ENCODE results near the gene CATSPERZ. TPM values are rescaled to one million over a fixed set of nuclear protein-coding genes. Genes with fewer than 3 reads are reported as not detected.

The CATSPERZ gene
- total and polyA plus RNA-seq, 2 of the 13 experiments (the other 11 are each of a cell fraction or from before 2014, with no cell fraction given): 0.22 to 0.48 TPM

DNA sequence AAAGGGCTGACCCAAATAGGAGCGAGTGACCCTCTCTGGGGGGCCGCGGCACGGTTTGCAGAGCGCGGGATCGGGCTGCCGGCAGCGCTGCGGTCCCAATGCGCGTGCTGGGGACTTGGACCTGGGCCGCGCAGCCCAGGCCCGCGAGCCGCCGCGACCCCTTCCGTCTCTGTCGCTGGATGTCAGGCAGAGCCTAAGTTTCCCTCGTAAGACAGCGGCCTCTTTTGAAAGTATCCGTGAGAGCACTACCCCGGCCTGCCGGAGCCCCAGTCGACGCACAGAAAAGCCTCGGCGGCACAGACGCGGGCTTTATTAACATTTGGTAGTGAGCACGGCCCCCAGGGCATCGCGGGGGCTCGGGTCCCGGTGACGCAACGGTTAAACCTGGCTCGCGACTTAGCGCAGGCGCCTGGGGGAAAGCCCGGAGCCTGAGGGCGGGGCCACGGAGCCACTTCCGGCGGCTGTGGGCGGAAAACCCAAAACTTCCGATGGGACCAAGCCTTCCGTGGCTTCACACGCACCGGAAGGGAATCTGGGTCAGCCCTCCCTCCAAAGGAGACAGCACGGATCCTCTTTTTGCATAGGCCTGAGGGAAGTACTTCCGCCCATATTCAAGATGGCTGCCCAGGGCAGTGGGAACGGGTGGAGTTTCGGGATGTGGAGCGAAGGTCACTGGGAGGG is 30.5 kb upstream of the CATSPERZ start (continued):
- TF ChIP-seq HNRNPLL (IDR thresholded peaks at IDR 0.05; ENCODE audit: low read depth, low read length, poor library complexity, severe bottlenecking): peak; percentile 86
- no peak for TF ChIP-seq ZNF562 (CRISPR knock-in tag; IDR thresholded peaks at IDR 0.05; ENCODE audit: borderline replicate concordance)
- TF ChIP-seq GZF1 (CRISPR knock-in tag; IDR thresholded peaks at IDR 0.05): 0 out of 2 replicates have a peak, but pooled peaks have one; percentile 65
- no peak for TF ChIP-seq PAX8 (CRISPR knock-in tag; IDR thresholded peaks at IDR 0.05; ENCODE audit: borderline replicate concordance)
- TF ChIP-seq IKZF4 (CRISPR knock-in tag; IDR thresholded peaks at IDR 0.05; ENCODE audit: borderline replicate concordance, low read depth, not compliant biosample characterization): no peak
- TF ChIP-seq ZHX2 (IDR thresholded peaks at IDR 0.05; ENCODE audit: low read depth): peak; percentile 97
- TF ChIP-seq ZHX2 (CRISPR knock-in tag; IDR thresholded peaks at IDR 0.05; ENCODE audit: borderline replicate concordance): no peak; the same call in 1 of the 2 replicates
- TF ChIP-seq THAP11 (CRISPR knock-in tag; IDR thresholded peaks at IDR 0.05): peak; percentile 97
- no peak for TF ChIP-seq SRY (CRISPR knock-in tag; IDR thresholded peaks at IDR 0.05)
- TF ChIP-seq GFI1 (CRISPR knock-in tag; IDR thresholded peaks at IDR 0.05; ENCODE audit: borderline replicate concordance): no peak; the same call in 1 of the 2 replicates
- no peak for TF ChIP-seq ZNF678 (CRISPR knock-in tag; IDR thresholded peaks at IDR 0.05)
- TF ChIP-seq REXO4 (CRISPR knock-in tag; IDR thresholded peaks at IDR 0.05; ENCODE audit: borderline replicate concordance): no peak
- TF ChIP-seq PHF21A (CRISPR knock-in tag; IDR thresholded peaks at IDR 0.05): peak; percentile 81
- no peak for TF ChIP-seq ZNF672 (CRISPR knock-in tag; IDR thresholded peaks at IDR 0.05)
- TF ChIP-seq ZNF790 (CRISPR knock-in tag; IDR thresholded peaks at IDR 0.05; ENCODE audit: borderline replicate concordance): no peak
- no peak for TF ChIP-seq JUN (CRISPR knock-in tag; IDR thresholded peaks at IDR 0.05)
- no peak for TF ChIP-seq SP140L (CRISPR knock-in tag; IDR thresholded peaks at IDR 0.05; ENCODE audit: borderline replicate concordance)
- no peak for TF ChIP-seq PREB (CRISPR knock-in tag; IDR thresholded peaks at IDR 0.05)
- TF ChIP-seq SIX1 (CRISPR knock-in tag; IDR thresholded peaks at IDR 0.05; ENCODE audit: borderline replicate concordance): peak; percentile 58
- no peak for TF ChIP-seq ZNF605 (CRISPR knock-in tag; IDR thresholded peaks at IDR 0.05)
- TF ChIP-seq ZSCAN29 (CRISPR knock-in tag; conservative IDR thresholded peaks at IDR 0.05): no peak
- no peak for TF ChIP-seq RFXAP (CRISPR knock-in tag; IDR thresholded peaks at IDR 0.05; ENCODE audit: borderline replicate concordance)
- no peak for TF ChIP-seq FOSL1 (CRISPR knock-in tag; IDR thresholded peaks at IDR 0.05; ENCODE audit: borderline replicate concordance)
- no peak for TF ChIP-seq NFIB (CRISPR knock-in tag; IDR thresholded peaks at IDR 0.05; ENCODE audit: borderline replicate concordance)
- peak; percentile 92; the same call in 1 of the 2 replicates for TF ChIP-seq YEATS2 (CRISPR knock-in tag; IDR thresholded peaks at IDR 0.05; ENCODE audit: borderline replicate concordance)

All from HepG2 (cell line).